HG03064 (cell line): ENCODE data around the gene LPP.

Source experiments
- ATAC-seq: cut with Tn5 transposase; IDR thresholded peaks from one replicate; pipeline ENCODE4 v1.9.1; 2021; ENCODE audit warnings: low read depth; ENCODE audit not compliant: unreplicated experiment

The LPP gene

DNA sequence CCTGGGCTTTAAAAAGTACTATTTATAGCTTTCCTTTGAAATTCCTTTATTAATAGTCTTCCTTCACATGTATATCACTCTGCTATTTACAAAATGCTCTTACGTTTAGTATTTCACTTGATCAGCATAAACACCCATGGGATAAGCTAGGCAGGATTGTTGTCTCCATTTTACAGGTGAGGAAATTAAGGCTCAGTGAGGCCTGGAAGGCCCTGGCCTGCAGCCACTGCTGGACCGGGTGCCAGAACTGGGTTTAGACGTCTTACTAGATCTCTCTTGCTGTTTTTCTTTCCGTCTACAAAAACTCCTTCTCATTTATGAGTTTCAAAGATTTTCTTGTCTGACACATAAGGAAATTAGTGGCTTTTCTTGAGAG is 236.4 kb downstream of the LPP start:
- no peak for ATAC-seq

DNA sequence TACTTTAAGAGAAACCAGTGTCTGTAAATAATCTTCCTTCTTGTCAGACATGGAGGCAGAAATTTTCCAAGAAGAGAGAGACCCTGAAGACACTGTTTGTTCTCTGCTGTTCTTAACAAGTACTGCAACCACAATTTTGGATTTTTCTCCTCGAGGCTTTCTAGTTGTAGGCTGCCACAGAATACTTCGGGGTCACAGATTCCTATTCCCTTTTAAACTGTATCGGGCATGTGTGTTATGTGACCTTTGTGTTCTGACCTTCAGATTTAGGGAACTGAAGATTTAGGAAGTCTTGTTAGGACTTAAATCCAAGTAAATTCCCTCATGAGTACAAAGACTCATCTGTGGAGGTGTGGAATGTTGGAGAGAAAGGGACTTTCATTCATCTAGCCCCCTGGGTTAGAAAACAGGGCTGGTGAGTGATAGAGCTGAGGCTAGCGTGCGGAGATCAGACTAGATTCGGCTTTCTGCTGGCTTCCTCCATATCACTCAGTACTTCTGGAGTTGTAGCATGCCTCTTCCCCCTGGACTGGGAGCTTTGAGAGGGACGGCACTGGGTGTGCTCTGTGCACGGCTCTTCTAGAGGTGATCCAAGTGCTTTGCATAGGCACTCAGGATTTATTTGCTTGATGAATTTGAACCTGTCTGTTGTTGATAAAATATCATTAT is 237.0 kb downstream of the LPP start:
- ATAC-seq, result no peak

GRCh38 chr3:188391592-188391991 is 237.6 kb downstream of the LPP start:
- ATAC-seq, result no peak

DNA sequence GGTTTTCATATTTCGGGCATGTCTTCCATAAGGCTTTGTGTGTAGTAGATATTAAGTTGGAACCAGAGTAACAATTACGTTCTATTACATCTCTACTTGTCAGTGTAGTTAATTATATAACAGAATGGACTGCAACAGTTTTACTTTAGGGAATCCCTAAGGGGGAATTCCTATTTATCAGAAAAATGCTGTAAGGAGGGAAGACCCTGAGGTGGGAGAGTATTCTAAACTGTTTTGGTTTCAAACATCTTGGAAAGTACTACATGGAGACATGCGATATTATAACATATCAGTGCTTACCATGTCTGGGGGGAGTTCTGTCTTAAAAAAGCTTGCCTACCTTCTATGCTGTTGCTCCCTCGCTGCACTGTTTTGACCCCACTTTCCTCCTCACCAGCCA is 238.1 kb downstream of the LPP start:
- ATAC-seq, result no peak

- ATAC-seq, result no peak
Observed at GRCh38 chr3:188394623-188395022, 240.7 kb downstream of the LPP start.

DNA sequence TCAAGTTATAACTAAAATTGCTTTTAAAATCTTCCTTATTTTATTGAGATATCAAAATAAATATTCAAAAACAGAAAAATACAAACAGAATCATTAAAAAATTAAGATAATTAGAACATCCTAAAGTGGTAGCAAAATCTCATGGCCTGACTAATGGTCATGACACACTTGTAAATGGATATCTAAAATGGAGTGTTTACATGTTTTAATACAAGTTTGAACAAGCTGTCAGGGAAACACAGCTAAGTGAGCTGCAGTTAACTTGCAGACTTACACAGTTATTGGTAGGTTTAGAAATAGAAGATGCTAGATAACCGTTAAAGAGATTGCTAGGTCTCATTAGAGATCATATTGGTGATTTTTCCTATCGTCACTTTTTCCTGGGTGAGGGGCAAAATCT is 242.3 kb downstream of the LPP start:
- no peak for ATAC-seq

GRCh38 chr3:188396900-188397299 is 242.9 kb downstream of the LPP start:
- ATAC-seq, result no peak

DNA sequence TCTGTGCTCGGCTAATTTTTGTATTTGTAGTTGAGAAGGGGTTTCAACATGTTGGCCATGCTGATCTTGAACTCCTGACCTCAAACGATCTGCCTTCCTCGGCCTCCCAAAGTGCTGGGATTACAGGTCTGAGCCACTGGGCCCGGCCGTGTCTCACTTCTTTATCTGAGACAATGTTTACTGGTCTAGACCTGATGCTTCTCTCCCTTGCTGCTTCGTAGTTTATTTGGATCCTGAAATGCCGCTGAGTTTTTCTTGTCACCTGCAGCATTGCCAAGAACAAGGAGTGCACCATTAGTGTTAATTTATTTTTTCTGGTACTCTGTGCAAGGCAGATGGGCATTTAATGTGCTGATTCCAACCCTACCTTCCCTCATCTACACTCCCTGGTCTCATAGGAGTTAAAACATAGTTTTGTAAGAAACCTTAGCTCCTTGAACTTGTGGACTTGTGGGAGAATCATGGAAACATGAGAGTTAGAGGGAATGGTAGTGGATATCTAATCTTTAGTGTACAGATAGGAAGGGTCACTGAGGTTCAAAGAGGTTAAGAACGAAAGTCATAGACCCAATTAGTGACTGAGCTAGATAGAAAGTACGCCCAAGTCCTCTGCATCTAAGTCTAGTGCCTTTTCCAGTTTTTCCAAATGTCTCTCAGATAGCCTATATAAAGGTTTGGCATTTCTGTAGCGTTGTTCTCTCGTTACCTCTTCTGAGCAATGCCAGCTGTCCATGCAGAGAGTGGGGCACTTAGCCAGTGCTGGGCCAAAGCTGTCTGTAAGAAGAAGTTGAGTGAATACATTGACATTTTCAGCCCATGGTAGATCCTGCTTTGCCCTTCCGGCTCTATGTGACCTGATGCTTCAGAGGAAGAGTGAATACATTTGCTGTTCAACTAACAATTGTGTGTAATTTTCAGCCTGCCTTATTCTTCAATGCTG is 244.1 kb downstream of the LPP start:
- ATAC-seq, result no peak

- peak; percentile 98 for ATAC-seq
Observed at GRCh38 chr3:188400494-188401243, 246.7 kb downstream of the LPP start.

GRCh38 chr3:188401244-188401993 is 247.5 kb downstream of the LPP start:
- ATAC-seq, result no peak

GRCh38 chr3:188402229-188402628 is 248.3 kb downstream of the LPP start:
- no peak for ATAC-seq

GRCh38 chr3:188403404-188403803 is 249.4 kb downstream of the LPP start:
- ATAC-seq, result no peak

DNA sequence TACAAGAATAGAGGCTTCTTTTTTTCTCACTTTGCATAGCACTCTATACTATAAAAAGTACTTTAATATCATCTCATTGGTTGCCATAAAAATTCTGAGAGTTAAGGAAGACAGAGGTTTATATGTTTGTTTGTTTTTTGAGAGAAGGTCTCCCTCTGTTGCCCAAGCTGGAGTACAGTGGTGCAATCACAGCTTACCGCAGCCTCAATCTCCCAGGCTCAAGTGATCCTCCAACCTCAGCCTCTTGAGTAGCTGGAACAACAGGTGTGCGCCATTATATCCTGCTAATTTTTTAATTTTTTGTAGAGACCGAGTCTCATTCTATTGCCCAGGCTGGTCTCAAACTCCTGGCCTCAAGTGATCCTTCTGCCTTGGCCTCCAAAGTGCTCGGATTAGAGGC is 250.2 kb downstream of the LPP start:
- ATAC-seq, result no peak

DNA sequence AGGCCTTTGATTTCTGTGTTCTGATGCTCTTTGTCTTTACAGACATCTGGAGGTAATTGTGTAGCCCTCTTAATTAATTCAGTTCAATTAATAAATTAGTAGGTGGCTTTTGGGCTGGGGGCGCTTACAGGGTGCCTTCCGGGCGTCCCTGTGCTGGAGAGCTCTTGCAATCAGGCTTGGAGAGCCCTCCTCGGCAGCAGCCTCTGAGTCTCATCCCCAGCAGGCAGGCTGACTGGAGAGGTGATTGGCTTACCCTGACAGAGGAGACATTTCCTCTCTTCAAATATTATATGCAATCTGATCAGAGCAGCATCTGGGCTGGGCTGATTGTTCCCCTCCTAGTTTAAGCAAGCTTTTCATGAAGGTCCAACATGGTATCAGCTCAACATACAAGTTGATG is 250.7 kb downstream of the LPP start:
- no peak for ATAC-seq

DNA sequence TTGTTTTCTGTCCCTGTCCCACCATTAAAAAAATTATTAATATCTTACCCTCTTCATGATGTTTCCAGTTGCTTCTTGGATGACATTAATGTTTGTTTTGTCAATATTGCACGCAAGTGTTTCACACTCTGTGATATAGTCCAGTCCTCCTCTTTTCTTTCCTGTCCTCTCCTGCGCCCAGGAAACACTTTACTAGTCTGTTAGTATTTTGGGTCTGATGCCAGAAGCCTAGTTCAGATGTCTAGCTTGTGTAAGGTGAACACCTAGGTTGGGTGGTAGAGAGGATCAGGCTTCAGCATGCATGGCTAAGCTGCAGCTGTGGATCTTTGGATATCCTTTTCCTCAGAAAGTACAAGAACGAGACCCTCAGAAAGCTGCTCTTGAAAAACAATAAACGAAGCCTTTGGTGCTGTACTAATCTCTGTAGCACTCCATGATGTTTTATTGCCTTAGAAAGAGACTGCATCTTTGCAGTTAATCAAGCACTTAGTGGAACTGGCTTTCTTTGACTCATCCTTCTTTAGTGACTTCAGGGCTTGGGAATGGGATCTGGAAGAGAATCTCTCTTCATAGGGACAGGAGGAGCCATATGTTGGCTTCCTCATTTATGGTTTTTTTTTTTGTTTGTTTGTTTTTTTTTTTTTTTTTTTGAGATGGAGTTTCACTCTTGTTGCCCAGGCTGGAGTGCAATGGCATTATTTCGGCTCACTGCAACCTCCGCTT is 253.4 kb downstream of the LPP start:
- ATAC-seq, result no peak

- no peak for ATAC-seq
Observed at GRCh38 chr3:188408831-188409230, 254.9 kb downstream of the LPP start.

DNA sequence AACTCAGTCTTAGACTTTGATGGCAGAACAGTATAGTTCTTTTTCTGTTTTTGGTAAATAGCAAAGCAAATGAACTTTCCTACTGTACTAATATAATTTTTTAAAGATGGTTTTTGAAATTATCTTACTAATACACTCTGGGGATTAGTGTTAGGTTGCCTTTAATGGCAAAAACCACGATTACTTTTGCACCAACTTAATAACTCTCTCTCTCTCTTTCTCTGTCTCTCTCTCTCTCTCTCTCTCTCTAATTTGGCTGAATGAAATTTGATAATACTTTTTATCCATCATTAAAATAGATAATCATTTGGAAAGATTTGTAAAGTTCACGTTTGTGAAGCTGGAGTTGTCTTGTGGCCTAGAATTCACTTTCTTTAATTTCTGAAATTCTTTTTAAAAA is 257.8 kb downstream of the LPP start:
- ATAC-seq, result no peak

DNA sequence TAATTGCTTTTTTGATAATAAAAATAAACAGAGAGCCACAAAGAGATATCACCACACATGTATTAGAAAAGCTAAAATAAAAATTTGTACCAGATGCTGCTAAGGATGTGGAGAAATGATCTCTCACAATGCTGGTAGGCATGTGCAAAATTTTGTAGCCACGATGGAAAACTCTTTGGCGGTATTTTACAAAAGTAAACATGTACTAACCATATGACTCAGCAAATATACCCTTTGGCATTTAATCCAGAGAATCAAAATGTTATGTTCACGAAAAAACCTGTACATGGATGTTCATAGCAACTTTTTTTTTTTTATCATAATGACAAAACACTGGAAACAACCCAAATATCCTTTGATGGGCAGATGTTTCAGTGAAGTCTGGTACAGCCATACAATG is 261.2 kb downstream of the LPP start:
- no peak for ATAC-seq

DNA sequence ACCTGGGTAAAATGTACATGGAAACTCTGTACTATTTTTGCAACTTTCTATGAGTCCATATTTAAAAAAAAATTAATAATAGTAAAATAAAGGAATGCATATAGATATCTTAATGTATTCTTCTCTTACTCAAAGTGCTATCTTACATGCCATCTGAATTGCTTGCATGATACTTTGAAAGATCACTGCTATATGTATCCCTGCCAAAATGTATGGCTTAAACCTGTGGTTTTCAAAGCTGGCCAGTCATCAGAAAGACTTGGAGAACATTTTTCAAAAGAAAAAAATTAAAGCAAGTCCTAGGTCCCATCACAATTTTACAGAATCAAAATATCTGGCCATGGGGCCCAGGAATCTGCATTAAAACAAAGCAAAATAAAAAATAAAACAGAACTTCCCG is 262.1 kb downstream of the LPP start:
- ATAC-seq, result no peak

DNA sequence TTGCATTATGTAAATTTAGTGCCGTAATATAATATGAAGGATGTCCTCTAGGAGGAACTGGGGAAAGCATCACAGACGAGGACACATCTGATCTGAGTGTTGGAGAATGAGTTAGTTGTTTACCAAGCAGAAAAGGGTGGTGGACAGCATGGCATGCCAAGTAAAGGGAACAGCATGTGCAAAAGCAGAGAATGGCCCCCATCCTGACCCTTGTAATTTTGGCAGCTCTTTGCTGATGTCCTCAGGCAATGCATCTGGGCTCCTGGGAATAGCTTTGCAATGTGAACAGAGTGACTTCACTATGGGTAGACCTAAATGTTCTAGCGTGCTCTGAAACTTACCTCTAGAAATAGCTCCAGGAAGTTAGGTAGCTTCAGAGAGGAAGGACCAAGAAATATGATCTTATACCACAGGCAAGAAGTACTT is 263.3 kb downstream of the LPP start:
- ATAC-seq, result no peak
